WTC11 (cell line): ENCODE measurements around the gene ANKRD52. TPM values are rescaled to one million over a fixed set of nuclear protein-coding genes. Genes with fewer than 3 reads are reported as not detected.
"Not testable (repeated sequence)": the region's sequence is repeated elsewhere in the genome, so short reads cannot be mapped to it uniquely, and the experiment has no call there.

Source experiments
- ATAC-seq: fragments of 200-7000 bp; cut with Tn5 transposase; 2 replicates; pipeline ENCODE4 v1.10.0; 2021; ENCODE audit warnings: mild to moderate bottlenecking, moderate library complexity
- CTCF ChIA-PET: fragments of 300-600 bp; sonication (Branson Sonifier 250); formaldehyde crosslinking; loops from one replicate; lab custom pipeline; 2021; ENCODE audit warnings: antibody characterized with exemption; lab: Charles Lee
- POLR2A ChIA-PET: fragments of 350-600 bp; sonication (Branson Sonifier 250); formaldehyde crosslinking; loops from one replicate; lab custom pipeline; 2021; ENCODE audit warnings: antibody characterized with exemption; lab: Charles Lee
- DNase-seq: peaks from one replicate; pipeline ENCODE4 v3.0.0; 2021; ENCODE audit warnings: low spot score
- H3K27ac Mint-ChIP-seq: 2 replicates; pipeline ENCODE4 v1.8.0; 2021; ENCODE audit warnings: mixed read lengths
- H3K27me3 Mint-ChIP-seq: 2 replicates; pipeline ENCODE4 v1.8.0; 2021; ENCODE audit warnings: low read depth, mild to moderate bottlenecking, moderate library complexity, mixed read lengths
- H3K36me3 Mint-ChIP-seq: 2 replicates; pipeline ENCODE4 v1.8.0; 2021; ENCODE audit warnings: mixed read lengths
- H3K4me1 Mint-ChIP-seq: 2 replicates; pipeline ENCODE4 v1.8.0; 2022; ENCODE audit warnings: mixed read lengths
- H3K4me3 Mint-ChIP-seq: 2 replicates; pipeline ENCODE4 v1.8.0; 2021; ENCODE audit warnings: mild to moderate bottlenecking, moderate library complexity, mixed read lengths
- H3K9me3 Mint-ChIP-seq: 2 replicates; pipeline ENCODE4 v1.8.0; 2021; ENCODE audit warnings: mixed read lengths
- AFF4 ChIP-seq: sonication (generic); formaldehyde crosslinking; IDR thresholded peaks from 2 replicates; pipeline ENCODE4 v1.8.1; 2023; ENCODE audit warnings: mild to moderate bottlenecking, missing genetic modification reagents, borderline replicate concordance
- ARID4B ChIP-seq: sonication (generic); formaldehyde crosslinking; IDR thresholded peaks from 2 replicates; pipeline ENCODE4 v1.8.0; 2023; ENCODE audit warnings: missing genetic modification reagents, mild to moderate bottlenecking, borderline replicate concordance
- ATF3 ChIP-seq: sonication (generic); formaldehyde crosslinking; conservative IDR thresholded peaks from 2 replicates; pipeline ENCODE4 v1.8.1; 2022; ENCODE audit warnings: mild to moderate bottlenecking, missing genetic modification reagents
- ELF4 ChIP-seq: sonication (generic); formaldehyde crosslinking; IDR thresholded peaks from 2 replicates; pipeline ENCODE4 v1.8.1; 2022; ENCODE audit warnings: low read depth, mild to moderate bottlenecking, moderate library complexity, missing genetic modification reagents
- MYBL2 ChIP-seq: sonication (generic); formaldehyde crosslinking; IDR thresholded peaks from 2 replicates; pipeline ENCODE4 v1.8.1; 2023; ENCODE audit warnings: mild to moderate bottlenecking, moderate library complexity, missing genetic modification reagents
- NFYB ChIP-seq: sonication (generic); formaldehyde crosslinking; conservative IDR thresholded peaks from 2 replicates; pipeline ENCODE4 v1.8.0; 2022; ENCODE audit warnings: low read depth, missing genetic modification reagents
- NR3C1 ChIP-seq: sonication (generic); formaldehyde crosslinking; conservative IDR thresholded peaks from 2 replicates; pipeline ENCODE4 v1.8.1; 2023; ENCODE audit warnings: low read depth, mild to moderate bottlenecking, missing genetic modification reagents
- RELA ChIP-seq: sonication (generic); formaldehyde crosslinking; IDR thresholded peaks from 2 replicates; pipeline ENCODE4 v1.8.1; 2022; ENCODE audit warnings: missing genetic modification reagents, mild to moderate bottlenecking, borderline replicate concordance
- SP1 ChIP-seq: sonication (generic); formaldehyde crosslinking; conservative IDR thresholded peaks from 2 replicates; pipeline ENCODE4 v1.8.1; 2022; ENCODE audit warnings: missing genetic modification reagents
- TP53 ChIP-seq: sonication (generic); formaldehyde crosslinking; IDR thresholded peaks from 2 replicates; pipeline ENCODE4 v1.8.1; 2023; ENCODE audit warnings: mild to moderate bottlenecking, missing genetic modification reagents
- ZNF532 ChIP-seq: fragments of 250-450 bp; sonication (Bioruptor Pico); IDR thresholded peaks from 2 replicates; pipeline ENCODE4 v1.9.0; 2021; ENCODE audit warnings: mild to moderate bottlenecking, borderline replicate concordance
- total RNA-seq: library from RNA; stranded (reverse); gene quantifications from 3 replicates; pipeline ENCODE4 v1.2.3, GENCODE V29; 2021
- TF ChIP-seq, protein P1 (sequence below): sonication (generic); formaldehyde crosslinking; conservative IDR thresholded peaks from 2 replicates; pipeline ENCODE4 v1.8.1; 2023; ENCODE audit warnings: mild to moderate bottlenecking, low read depth, missing genetic modification reagents, moderate library complexity
- TF ChIP-seq, protein P2 (sequence below): fragments of 250-450 bp; sonication (Bioruptor Pico); conservative IDR thresholded peaks from 2 replicates; pipeline ENCODE4 v1.9.0; 2021; ENCODE audit warnings: mild to moderate bottlenecking
- TF ChIP-seq, protein P3 (sequence below): sonication (generic); formaldehyde crosslinking; IDR thresholded peaks from 2 replicates; pipeline ENCODE4 v1.8.1; 2023; ENCODE audit warnings: mild to moderate bottlenecking, missing genetic modification reagents

Gene ANKRD52
- total RNA-seq, 1 experiment from 2014 or later: 41.2 TPM

- Mint-ChIP-seq H3K4me3 (no peak overlapping the region), H3K9me3 (no peaks in the 10 kb centered on the region), H3K27me3 (no peaks in the 10 kb centered on the region), H3K27ac (no peak overlapping the region), H3K4me1 (no peaks in the 10 kb centered on the region), H3K36me3 (peaks cover 65% of the 10 kb centered on the region)
- ChIA-PET POLR2A (no interaction called here), CTCF (interaction anchor here (0.6 kb wide), 1 partner anchor 149 kb away, joined by 5 read pairs; no protein-coding TSS in a partner anchor)
- TF ChIP-seq, protein P1, sequence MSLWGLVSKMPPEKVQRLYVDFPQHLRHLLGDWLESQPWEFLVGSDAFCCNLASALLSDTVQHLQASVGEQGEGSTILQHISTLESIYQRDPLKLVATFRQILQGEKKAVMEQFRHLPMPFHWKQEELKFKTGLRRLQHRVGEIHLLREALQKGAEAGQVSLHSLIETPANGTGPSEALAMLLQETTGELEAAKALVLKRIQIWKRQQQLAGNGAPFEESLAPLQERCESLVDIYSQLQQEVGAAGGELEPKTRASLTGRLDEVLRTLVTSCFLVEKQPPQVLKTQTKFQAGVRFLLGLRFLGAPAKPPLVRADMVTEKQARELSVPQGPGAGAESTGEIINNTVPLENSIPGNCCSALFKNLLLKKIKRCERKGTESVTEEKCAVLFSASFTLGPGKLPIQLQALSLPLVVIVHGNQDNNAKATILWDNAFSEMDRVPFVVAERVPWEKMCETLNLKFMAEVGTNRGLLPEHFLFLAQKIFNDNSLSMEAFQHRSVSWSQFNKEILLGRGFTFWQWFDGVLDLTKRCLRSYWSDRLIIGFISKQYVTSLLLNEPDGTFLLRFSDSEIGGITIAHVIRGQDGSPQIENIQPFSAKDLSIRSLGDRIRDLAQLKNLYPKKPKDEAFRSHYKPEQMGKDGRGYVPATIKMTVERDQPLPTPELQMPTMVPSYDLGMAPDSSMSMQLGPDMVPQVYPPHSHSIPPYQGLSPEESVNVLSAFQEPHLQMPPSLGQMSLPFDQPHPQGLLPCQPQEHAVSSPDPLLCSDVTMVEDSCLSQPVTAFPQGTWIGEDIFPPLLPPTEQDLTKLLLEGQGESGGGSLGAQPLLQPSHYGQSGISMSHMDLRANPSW (CRISPR knock-in tag): no peak
- TF ChIP-seq ZNF532 (CRISPR knock-in tag) (no peak), RELA (CRISPR knock-in tag) (no peak), NR3C1 (no peak), NFYB (CRISPR knock-in tag) (no peak), MYBL2 (CRISPR knock-in tag) (no peak), SP1 (CRISPR knock-in tag) (no peak), TP53 (CRISPR knock-in tag) (no peak), ATF3 (CRISPR knock-in tag) (no peak), ARID4B (CRISPR knock-in tag) (no peak), AFF4 (no peak), ELF4 (no peak)
- TF ChIP-seq, protein P2, sequence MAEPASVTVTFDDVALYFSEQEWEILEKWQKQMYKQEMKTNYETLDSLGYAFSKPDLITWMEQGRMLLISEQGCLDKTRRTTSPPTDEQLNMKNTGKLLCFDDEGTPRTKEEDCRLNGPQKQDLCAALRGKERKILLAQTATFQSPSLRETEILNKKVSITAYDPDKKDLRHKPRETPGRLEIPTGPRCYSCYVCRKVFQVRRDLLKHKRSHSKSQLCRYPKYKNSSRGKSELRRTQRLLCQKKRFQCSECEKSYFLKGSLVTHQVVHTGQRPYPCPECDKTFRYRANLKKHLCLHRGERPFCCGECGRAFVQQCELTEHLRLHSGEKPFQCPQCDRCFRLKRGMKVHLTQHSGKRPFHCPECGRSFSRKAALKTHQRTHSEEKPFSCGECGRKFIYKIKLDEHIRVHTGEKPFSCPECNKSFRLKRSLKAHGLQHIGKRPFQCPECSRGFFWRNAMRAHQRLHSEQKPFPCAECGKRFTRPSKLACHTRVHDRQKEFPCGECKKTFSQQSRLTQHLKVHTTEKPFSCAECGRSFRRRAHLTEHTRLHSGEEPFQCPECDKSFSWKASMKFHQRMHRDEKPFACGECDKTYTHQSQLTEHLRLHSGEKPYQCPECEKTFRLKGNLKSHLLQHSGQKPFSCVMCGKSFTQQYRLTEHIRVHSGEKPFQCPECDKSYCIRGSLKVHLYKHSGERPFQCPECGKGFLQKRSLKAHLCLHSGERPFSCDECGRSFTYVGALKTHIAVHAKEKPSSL (CRISPR knock-in tag): no peak
- TF ChIP-seq, protein P3, sequence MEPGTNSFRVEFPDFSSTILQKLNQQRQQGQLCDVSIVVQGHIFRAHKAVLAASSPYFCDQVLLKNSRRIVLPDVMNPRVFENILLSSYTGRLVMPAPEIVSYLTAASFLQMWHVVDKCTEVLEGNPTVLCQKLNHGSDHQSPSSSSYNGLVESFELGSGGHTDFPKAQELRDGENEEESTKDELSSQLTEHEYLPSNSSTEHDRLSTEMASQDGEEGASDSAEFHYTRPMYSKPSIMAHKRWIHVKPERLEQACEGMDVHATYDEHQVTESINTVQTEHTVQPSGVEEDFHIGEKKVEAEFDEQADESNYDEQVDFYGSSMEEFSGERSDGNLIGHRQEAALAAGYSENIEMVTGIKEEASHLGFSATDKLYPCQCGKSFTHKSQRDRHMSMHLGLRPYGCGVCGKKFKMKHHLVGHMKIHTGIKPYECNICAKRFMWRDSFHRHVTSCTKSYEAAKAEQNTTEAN (CRISPR knock-in tag): no peak
- ATAC-seq (no peak), DNase-seq (no peak)
Measured at GRCh38 chr12:56274299-56274698, 16.1 kb upstream of the ANKRD52 start.

- H3K27me3 Mint-ChIP-seq, H3K9me3 Mint-ChIP-seq, H3K4me3 Mint-ChIP-seq, H3K27ac Mint-ChIP-seq, CTCF ChIA-PET, H3K4me1 Mint-ChIP-seq, DNase-seq, ATAC-seq, POLR2A ChIA-PET: not testable (repeated sequence)
- H3K36me3 Mint-ChIP-seq: peaks cover 57% of the 10 kb centered on the region
Measured at GRCh38 chr12:56272468-56272867, 14.3 kb upstream of the ANKRD52 start.
